HG02763 (cell line): Measurements from ENCODE around the gene TDRD10.
"Not testable (repeated sequence)": the region's sequence is repeated elsewhere in the genome, so short reads cannot be mapped to it uniquely, and the experiment has no call there.

Experiments
- ATAC-seq: cut with Tn5 transposase; IDR thresholded peaks from one replicate; pipeline ENCODE4 v1.9.1; 2021; ENCODE audit warnings: mild to moderate bottlenecking, moderate library complexity; ENCODE audit not compliant: unreplicated experiment

Gene TDRD10

DNA sequence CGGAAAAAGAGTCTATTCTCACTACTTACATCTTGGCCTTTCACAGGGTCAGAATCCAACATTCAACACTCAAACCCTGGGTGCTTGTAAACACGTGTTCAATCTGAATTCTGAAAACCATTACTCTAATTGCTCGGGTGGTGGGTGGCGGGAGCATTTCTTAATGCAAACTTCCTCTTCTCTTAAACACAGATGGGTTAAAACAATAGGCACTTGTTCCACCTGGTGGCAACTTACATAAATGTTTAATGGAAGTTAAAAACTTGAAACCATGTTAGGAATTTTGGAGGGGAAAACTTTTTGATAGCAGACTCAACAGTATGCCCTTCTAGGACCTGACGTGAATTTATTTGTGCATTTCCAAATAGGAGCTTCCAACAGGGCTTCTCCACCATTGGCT lies 23.4 kb upstream of the TDRD10 start:
- no peak for ATAC-seq

DNA sequence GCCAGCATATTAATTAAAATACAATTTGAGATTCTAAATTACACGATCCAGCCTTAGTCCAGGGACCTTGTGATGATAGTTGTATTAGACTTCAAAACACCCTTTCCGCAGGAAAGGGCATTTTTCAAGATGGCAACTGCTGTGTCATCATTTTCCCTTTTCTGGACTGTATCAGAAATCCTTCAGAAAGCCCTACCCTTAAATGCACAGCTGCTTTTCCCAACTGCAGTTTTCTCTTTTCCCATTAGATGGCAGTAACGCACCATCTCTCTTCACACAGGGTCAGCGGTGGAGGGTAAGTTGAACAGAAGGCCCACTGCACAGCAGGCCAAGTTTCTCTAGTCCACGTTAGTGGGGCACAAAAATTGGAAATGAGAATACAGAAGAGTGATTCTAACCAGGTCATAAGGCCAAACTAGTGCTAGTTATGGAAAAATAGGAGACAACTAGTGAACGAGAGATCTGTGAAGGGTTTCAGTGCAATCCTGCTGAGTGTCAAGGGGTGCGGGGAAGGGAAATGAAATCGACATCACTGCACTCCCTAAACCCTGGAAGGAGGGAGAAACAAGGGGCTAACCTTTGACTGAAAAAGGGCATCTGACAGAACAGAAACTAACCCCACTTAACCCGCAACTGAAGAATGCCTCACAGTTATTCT lies 22.1 kb upstream of the TDRD10 start:
- ATAC-seq: no peak

DNA sequence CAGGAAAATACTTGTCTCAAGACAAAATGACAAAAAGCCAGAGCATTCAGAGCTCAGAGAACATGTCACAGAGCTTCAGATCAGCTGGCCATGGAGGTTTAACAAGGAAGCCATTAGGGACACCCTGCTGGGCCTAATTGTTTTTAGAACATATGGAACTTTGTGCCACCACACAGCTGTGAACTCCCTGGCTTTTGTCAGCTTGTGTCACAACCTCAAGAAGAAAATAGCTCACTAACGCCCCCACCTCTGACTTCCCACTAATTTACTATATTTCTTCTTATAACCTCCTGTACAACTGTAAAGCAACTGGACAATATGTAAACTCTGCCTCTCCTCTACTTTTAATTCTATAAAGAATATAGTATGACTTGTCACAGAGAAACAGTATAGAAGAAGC lies 21.0 kb upstream of the TDRD10 start:
- ATAC-seq: no peak

DNA sequence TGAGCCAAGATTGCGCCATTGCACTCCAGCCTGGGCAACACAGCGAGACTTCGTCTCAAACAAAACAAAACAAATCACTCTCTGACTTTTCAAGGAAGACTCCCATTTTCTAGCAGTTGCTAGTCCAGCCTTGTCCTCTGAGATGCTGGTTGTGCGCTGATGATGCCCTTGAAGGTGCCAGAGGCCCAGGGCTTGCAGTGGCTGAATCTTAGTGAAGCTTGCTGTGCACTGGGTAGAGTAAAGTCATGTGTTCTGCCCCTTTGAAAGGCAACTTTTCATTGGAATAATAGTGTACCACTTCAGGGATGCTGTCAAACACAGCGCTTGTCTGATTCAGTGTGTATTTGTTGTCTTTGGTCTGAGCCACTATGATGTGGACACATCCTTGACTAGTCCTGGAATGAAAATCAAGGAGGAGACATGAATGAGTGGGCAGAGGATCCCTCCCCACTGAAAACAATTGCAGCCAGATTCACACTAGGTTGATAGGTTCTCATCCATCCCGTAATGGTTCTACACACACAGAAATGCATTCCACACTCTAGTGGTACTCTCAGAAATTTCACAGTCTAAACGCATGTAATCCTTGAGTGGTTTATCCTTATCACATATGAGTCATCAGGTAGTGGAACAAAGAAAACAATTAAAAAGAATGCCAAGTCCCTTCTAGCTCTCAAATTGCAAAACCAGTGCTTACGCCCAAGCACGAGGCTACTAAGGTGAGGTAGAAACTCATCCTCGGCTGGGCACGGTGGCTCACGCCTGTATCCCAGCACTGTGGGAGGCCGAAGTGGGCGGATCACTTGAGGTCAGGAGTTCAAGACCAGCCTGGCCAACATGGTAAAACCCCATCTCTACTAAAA lies 17.8 kb upstream of the TDRD10 start:
- no peak for ATAC-seq

GRCh38 chr1:154485106-154485505 lies 16.9 kb upstream of the TDRD10 start:
- ATAC-seq: no peak

DNA sequence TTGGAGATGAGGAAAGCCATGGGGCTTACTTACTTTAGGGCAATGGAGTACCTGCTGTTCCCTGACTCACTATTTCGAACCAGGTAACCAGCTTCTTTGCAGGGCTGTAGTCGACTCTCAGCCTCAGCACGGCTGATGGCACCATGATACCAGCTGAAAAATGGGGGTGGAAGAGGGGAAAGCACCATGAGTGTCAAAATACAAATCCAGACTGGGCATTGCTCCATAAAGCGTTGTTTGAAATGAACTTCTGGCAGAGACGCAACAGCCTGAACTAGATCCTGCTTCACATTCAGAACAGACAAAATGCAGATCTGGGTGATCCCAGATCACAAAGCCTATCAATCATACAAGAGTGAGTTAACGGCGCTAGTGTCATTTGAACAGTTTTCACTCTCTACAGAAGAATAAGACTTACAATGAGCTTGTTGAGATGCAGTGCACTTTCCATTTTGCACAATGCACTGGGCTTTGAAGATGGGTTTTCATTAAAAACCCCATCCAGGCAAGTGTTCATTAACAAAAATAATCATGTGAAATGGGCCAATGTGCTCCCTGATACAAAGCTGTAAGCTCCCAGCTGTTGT lies 16.0 kb upstream of the TDRD10 start:
- no peak for ATAC-seq

GRCh38 chr1:154486756-154487155 lies 15.3 kb upstream of the TDRD10 start:
- ATAC-seq: not testable (repeated sequence)

DNA sequence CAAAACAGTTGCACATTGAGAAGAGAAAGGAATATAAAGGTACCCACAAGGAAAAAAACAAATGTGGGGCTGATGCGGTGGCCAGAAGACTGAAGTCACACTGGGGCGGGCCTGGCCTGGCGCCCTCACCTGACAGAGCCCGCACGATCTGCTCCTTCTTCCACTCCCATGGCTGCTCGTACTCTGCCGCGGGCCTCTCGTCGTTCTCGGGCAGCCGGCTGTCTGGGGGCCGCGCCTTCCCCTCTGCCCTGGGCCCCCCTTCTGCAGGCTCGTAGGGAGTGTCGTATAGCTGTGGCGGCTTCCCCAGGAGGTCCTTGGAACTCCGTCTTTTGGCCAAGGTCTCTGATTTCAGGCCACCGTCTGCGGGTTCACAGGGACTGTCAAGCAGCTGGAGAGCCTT lies 13.1 kb upstream of the TDRD10 start:
- no peak for ATAC-seq

- ATAC-seq: no peak
Observed at GRCh38 chr1:154489695-154490274, 12.2 kb upstream of the TDRD10 start.

DNA sequence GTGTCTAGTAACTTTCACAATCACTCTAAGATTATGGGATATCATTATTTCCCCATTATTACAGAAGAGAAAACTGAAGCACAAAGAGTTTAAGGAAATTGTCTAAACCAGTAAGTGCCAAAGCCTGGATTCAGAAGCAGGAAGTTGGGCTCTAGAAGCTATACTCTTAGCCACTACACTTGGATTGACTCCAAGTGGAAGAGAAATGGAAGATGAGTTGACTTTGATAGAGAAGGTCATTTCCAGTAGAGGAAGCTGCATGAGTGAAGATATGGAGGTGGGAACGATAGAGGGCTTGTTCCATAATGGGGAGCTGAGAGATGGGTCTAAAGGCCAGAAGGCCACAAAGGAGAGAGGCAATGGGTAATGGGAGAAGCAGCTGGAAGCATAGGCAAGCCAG lies 11.7 kb upstream of the TDRD10 start:
- ATAC-seq: no peak

DNA sequence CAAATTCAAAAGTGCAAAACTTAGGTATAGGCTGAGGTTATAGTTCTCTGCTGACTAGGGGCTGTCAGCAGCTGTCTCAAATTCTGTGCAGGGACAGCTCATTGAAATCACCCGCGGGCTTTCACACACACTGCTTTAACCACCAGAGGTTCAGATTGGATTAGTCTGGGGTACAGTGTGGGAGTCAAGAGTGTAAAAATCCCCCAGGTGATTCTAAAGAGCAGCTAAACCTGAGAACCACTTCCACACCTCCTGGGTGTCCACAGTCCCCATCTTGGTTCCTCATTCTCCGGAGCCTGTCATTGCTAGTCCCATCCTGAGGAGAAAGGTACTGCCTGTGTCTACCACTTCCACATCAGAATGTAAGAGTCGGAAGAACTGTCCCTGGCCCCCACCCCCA lies 9.9 kb upstream of the TDRD10 start:
- ATAC-seq: no peak

- ATAC-seq: no peak
Observed at GRCh38 chr1:154493276-154493675, 8.7 kb upstream of the TDRD10 start.

- ATAC-seq: no peak
Observed at GRCh38 chr1:154495496-154496273, 6.3 kb upstream of the TDRD10 start.

GRCh38 chr1:154496383-154496782 lies 5.6 kb upstream of the TDRD10 start:
- ATAC-seq: no peak

GRCh38 chr1:154497026-154497806 lies 4.8 kb upstream of the TDRD10 start:
- ATAC-seq: no peak

GRCh38 chr1:154499446-154499845 lies 2.6 kb upstream of the TDRD10 start:
- no peak for ATAC-seq

- no peak for ATAC-seq
Observed at GRCh38 chr1:154500533-154500932, 1.5 kb upstream of the TDRD10 start.

DNA sequence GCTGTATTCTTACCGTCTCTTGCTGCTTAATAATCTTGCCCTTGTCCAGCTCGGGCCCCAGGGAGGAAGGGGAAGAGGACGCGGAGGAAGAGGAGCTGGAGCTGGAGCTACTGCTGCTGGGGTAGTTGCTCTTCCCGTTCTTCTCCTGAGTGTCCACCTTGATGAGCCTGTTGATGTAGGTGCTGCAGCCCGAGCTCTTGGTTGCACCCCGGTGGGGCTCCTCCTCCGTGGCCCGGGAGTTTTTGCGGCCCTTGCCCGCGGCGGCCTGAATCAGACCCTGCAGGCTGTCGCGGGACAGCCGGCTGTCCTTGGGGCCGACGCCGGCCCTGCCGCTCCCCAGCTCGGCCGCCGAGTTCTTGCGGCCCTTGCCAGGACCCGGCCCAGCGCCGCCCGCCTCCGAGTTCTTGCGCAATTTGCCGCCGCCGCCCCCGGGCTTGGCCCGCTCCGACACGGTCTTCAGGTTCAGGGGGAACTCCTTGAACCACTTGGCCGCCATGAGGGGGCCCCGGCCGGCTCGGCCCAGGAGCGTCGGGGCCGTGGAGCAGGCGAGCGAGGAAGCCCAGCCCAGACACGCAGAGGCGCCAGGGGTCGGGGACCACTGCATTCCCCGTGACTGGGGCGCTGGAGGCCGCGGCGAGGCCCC lies 475 bp upstream of the TDRD10 start:
- ATAC-seq: no peak

DNA sequence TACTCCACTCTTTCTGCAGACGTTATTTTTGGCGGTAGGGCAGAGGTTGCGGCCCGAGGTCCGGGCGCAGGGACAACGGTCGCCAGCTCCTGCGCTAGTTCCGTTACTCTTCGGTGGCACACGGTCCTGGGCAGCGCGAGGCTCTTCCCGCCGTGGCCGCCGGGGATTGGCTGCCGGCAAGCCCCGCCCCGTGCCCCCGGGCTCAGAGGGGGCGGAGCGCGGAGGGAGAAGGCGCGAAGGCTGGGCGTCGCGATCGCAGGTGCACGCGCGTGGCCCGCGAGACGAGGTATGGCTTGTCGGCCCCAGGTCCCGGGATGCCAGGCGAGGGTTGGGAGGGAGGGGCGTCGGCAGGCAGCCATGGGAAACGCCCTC lies 711 bp downstream of the TDRD10 start:
- ATAC-seq: no peak

DNA sequence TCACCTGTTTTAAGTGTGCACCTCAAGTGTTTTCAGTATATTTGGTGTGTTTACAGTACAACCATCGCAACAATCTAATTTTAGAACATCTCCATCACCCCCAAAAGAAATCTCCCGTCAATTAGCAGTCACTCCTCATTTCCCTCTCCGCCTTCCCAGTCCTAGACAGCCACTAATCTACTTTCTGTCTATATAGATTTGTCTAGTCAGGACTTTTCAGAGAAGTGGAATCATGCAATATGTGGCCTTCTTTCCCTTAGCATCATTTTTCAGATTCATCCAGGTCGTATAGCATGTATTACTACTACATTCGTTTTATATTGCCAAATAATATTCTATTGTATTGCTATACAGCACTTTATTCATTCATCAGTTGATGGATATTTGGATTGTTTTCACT lies 1.9 kb downstream of the TDRD10 start:
- no peak for ATAC-seq
